ENCODE data around the gene GPC1.

DNA sequence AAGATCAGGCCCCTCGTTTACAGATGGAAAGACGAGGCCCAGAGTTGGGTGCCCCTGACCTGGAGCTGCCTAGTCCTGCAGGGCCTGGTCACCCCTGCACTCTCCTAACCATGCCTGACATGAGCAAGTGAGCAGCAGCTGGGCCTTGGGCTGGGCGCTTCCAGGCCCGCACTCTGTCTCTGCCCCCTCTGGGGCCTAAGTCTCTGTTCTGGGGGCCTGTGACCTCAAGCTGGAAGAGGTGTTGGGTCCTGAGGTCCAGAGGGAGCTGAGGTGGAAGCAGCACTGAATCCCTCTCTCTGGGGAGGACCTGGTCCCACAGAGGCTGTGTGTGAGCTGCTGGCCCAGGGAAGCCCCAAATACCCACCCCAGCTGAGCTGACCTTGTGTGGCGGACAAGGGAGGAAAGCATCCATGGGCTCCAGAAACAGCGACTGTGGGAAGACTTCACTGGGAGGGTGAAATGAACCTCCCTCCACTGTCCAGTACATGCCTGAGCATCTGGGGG is 46.1 kb upstream of the GPC1 start:
- TF ChIP-seq POLR2A (IDR thresholded peaks at IDR 0.05; ENCODE audit: low read depth, low read length) (no peak), POLR2AphosphoS5 (IDR thresholded peaks at IDR 0.05; ENCODE audit: low read depth, low read length) (no peak), SPI1 (IDR thresholded peaks at IDR 0.05; ENCODE audit: low read depth, low read length) (no peak), TAF1 (IDR thresholded peaks at IDR 0.05; ENCODE audit: low read depth, low read length) (no peak), POU2F2 (IDR thresholded peaks at IDR 0.05; ENCODE audit: low read depth, low read length) (no peak), PAX5 (IDR thresholded peaks at IDR 0.05; ENCODE audit: insufficient read depth, low read length, severe bottlenecking) (no peak)

Measured in GM12891 (cell line).